ENCODE data around the gene NPIPB4. TPM values are rescaled to one million over a fixed set of nuclear protein-coding genes. Genes with fewer than 3 reads are reported as not detected.

The NPIPB4 gene
- total RNA-seq, 1 donor from 2014 or later, result 66.8 TPM

Small RNA genes within 50 kb of the gene (small RNA-seq; reads per million reads assigned to genes)
- not detected for gene AC092375.3

Other genes starting within 250 kb of the NPIPB4 start
- 3.1 TPM for gene IGSF6, start 205.1 kb downstream of the NPIPB4 start, total RNA-seq
- gene OTOA, start 193.8 kb downstream of the NPIPB4 start, total RNA-seq, result 1.1 TPM
- gene UQCRC2, start 95.6 kb upstream of the NPIPB4 start, total RNA-seq, result 301 TPM
- not detected for gene PDZD9, start 143.4 kb upstream of the NPIPB4 start, total RNA-seq
- 50.2 TPM for gene MOSMO, start 150.4 kb upstream of the NPIPB4 start, total RNA-seq
- gene VWA3A, start 234.8 kb upstream of the NPIPB4 start, total RNA-seq, result 0.94 TPM

Data from occipital lobe (tissue), 2 donors.